ENCODE data around the gene SMARCC2. TPM values are rescaled to one million over a fixed set of nuclear protein-coding genes. Genes with fewer than 3 reads are reported as not detected.

Gene SMARCC2
- total and polyA plus RNA-seq, 9 of the 15 experiments (the other 6 are each of a cell fraction or from before 2014, with no cell fraction given) = 11.9 to 86.0 (median 36.6) TPM

GRCh38 chr12:56117778-56118687, 71.2 kb downstream of the SMARCC2 start, which contains the start of gene ZC3H10 (continued):
- TF ChIP-seq CXXC5 (CRISPR knock-in tag; IDR thresholded peaks at IDR 0.05) (peak; percentile 92), NFYB (IDR thresholded peaks at IDR 0.05; ENCODE audit: extremely low read depth, insufficient read length) (no peak), ZBTB26 (CRISPR knock-in tag; IDR thresholded peaks at IDR 0.05) (peak; percentile 98; the same call in 1 of the 2 replicates), ZNF354B (CRISPR knock-in tag; IDR thresholded peaks at IDR 0.05) (no peak; the same call in 1 of the 2 replicates), DLX4 (CRISPR knock-in tag; IDR thresholded peaks at IDR 0.05) (0 out of 2 replicates have a peak, but pooled peaks have one; percentile 23), ZNF143 (CRISPR knock-in tag; IDR thresholded peaks at IDR 0.05) (peak; percentile 77), TBL1XR1 (IDR thresholded peaks at IDR 0.05; ENCODE audit: low read length in 2 of 2) (peak; percentile 72 to 78; a peak in 2 of 4 replicates), STAT5A (IDR thresholded peaks at IDR 0.05; ENCODE audit: borderline replicate concordance, low read length) (peak; percentile 58; the same call in 1 of the 2 replicates), ZNF583 (CRISPR knock-in tag; IDR thresholded peaks at IDR 0.05) (no peak; the same call in 1 of the 2 replicates), GATA2 (CRISPR knock-in tag; IDR thresholded peaks at IDR 0.05) (no peak), ZBTB33 (CRISPR knock-in tag; IDR thresholded peaks at IDR 0.05) (peak; percentile 59; the same call in 1 of the 2 replicates), VEZF1 (CRISPR knock-in tag; IDR thresholded peaks at IDR 0.05) (peak; percentile 74), ZNF282 (CRISPR knock-in tag; IDR thresholded peaks at IDR 0.05) (no peak), ETV5 (CRISPR knock-in tag; IDR thresholded peaks at IDR 0.05; ENCODE audit: low read depth) (peak; percentile 96), SAFB2 (IDR thresholded peaks at IDR 0.05; ENCODE audit: borderline replicate concordance, low read depth, low read length, severe bottlenecking) (no peak), RCOR1 (IDR thresholded peaks at IDR 0.05; ENCODE audit: borderline replicate concordance in 1 of 2, low read depth in 2 of 2, low read length in 2 of 2) (peak in 1 of 2 experiments; percentile 75; a peak in 3 of 4 replicates), PML (IDR thresholded peaks at IDR 0.05; ENCODE audit: low read length) (peak; percentile 87), ZNF518B (CRISPR knock-in tag; IDR thresholded peaks at IDR 0.05) (no peak)

All from K562 (cell line).